Neural crest cell (in vitro differentiated cells): ENCODE data around the gene CUEDC1. TPM values are rescaled to one million over a fixed set of nuclear protein-coding genes. Genes with fewer than 3 reads are reported as not detected.

Experiments
- DNase-seq: peaks from one replicate; pipeline ENCODE4 v3.0.0; 2021; ENCODE audit warnings: low read depth, mixed read lengths, low spot score
- H3K27ac Mint-ChIP-seq: one replicate; pipeline ENCODE4 v1.8.0; 2021; ENCODE audit warnings: mild to moderate bottlenecking, mixed read lengths; ENCODE audit not compliant: unreplicated experiment
- H3K27me3 Mint-ChIP-seq: 2 replicates; pipeline ENCODE4 v1.8.0; 2021; ENCODE audit warnings: low read depth, mild to moderate bottlenecking, mixed read lengths
- H3K36me3 Mint-ChIP-seq: 2 replicates; pipeline ENCODE4 v1.8.0; 2021; ENCODE audit warnings: low read depth, mild to moderate bottlenecking, mixed read lengths
- H3K4me1 Mint-ChIP-seq: 2 replicates; pipeline ENCODE4 v1.8.0; 2021; ENCODE audit warnings: mixed read lengths
- H3K4me3 Mint-ChIP-seq: one replicate; pipeline ENCODE4 v1.8.0; 2021; ENCODE audit warnings: mild to moderate bottlenecking, mixed read lengths
- H3K9me3 Mint-ChIP-seq: 2 replicates; pipeline ENCODE4 v1.8.0; 2021; ENCODE audit warnings: mixed read lengths
- total RNA-seq: library from RNA; stranded (reverse); gene quantifications from 2 replicates; pipeline ENCODE4 v1.2.1, GENCODE V29; 2021
- TF ChIP-seq, protein P1 (sequence below): fragments of 200-600 bp; sonication (generic); conservative IDR thresholded peaks from 2 replicates; pipeline ENCODE4 v1.5.0; 2021; ENCODE audit warnings: antibody characterized with exemption, mild to moderate bottlenecking

The CUEDC1 gene
- total RNA-seq, 1 donor from 2014 or later = 86.9 TPM

DNA sequence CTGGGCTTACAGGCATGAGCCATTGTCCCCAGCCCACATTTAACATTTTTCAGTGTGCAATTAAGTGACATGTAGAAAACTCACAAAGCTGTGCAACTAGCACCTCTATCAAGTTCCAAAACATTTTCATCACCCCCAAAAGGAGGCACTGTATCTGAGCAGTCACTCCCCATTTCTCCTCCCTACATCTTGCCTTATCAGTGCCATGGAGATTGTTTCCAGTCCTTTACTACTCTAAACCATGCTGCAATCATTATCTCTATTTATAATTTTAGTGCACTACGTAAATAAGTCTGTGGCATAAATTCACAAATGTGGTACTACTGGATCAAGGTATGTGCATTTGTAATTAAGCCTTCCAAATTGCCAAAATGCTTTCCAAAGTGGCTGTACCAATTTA, 112.9 kb downstream of the CUEDC1 start:
- TF ChIP-seq, protein P1, sequence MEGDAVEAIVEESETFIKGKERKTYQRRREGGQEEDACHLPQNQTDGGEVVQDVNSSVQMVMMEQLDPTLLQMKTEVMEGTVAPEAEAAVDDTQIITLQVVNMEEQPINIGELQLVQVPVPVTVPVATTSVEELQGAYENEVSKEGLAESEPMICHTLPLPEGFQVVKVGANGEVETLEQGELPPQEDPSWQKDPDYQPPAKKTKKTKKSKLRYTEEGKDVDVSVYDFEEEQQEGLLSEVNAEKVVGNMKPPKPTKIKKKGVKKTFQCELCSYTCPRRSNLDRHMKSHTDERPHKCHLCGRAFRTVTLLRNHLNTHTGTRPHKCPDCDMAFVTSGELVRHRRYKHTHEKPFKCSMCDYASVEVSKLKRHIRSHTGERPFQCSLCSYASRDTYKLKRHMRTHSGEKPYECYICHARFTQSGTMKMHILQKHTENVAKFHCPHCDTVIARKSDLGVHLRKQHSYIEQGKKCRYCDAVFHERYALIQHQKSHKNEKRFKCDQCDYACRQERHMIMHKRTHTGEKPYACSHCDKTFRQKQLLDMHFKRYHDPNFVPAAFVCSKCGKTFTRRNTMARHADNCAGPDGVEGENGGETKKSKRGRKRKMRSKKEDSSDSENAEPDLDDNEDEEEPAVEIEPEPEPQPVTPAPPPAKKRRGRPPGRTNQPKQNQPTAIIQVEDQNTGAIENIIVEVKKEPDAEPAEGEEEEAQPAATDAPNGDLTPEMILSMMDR = no peak
- no peak for DNase-seq
- peaks cover 5% of the 10 kb centered on the region for H3K36me3 Mint-ChIP-seq
- H3K27me3 Mint-ChIP-seq = no peaks in the 10 kb centered on the region
- no peaks in the 10 kb centered on the region for H3K4me1 Mint-ChIP-seq
- no peaks in the 10 kb centered on the region for H3K9me3 Mint-ChIP-seq
- no peak overlapping the region for H3K4me3 Mint-ChIP-seq
- H3K27ac Mint-ChIP-seq = no peak overlapping the region

DNA sequence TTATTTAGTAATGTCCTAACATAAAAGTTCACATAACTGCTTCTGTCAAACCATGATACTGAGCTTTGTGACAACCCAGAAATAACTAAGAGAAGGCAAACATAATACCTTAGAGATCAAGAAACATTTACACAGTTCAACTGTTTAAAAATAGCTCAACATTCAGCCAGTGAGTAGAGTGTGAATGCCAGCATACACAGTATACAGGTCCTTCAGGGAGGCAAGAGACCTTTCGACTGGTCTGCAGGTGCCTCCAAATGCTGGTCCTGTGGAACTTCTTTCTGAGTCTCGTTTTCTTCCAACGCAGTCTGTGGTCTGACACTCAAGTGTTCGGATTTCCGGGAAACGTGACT, 115.7 kb downstream of the CUEDC1 start:
- Mint-ChIP-seq H3K36me3 (peaks cover 6% of the 10 kb centered on the region), H3K27ac (no peak overlapping the region), H3K4me1 (no peaks in the 10 kb centered on the region), H3K4me3 (no peak overlapping the region), H3K9me3 (no peaks in the 10 kb centered on the region), H3K27me3 (no peaks in the 10 kb centered on the region)
- DNase-seq = no peak
- TF ChIP-seq, protein P1 = no peak

DNA sequence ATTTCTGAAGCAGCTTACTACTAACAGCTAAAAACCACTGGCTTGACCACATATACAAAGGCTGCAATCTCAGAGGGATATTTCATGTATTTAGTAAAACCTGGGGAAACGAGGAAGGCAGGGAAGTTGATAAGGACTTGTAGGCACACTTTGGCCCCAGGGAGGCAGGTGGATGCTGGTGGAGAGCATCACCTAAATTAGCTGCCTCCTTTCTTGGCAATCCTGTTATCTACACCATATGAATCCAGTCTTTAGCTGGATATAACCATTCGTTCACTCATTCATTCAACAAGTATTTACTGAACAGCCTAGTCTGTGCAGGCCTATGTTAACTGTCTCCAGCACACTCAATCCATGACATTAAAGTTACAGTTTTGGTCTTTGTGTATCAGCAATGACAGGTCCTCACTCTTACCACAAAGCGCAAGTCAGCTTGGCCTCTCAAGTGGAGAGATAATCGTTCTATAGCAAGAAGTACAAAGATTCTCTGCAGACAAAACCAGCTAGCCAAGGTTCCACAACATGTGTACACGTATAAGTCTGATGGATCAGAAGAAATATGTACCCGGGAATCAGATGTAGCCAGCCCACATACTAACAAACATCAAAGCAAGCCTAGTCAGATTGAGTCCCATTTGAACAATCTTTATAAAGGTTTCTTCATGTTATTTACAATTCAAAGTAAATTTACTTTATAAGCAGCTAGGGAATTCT, 116.2 kb downstream of the CUEDC1 start:
- Mint-ChIP-seq H3K9me3 (no peaks in the 10 kb centered on the region), H3K27me3 (no peaks in the 10 kb centered on the region), H3K4me3 (no peak overlapping the region), H3K36me3 (peaks cover 6% of the 10 kb centered on the region), H3K27ac (no peak overlapping the region), H3K4me1 (peaks cover 4% of the 10 kb centered on the region)
- no peak for DNase-seq
- TF ChIP-seq, protein P1 = no peak

DNA sequence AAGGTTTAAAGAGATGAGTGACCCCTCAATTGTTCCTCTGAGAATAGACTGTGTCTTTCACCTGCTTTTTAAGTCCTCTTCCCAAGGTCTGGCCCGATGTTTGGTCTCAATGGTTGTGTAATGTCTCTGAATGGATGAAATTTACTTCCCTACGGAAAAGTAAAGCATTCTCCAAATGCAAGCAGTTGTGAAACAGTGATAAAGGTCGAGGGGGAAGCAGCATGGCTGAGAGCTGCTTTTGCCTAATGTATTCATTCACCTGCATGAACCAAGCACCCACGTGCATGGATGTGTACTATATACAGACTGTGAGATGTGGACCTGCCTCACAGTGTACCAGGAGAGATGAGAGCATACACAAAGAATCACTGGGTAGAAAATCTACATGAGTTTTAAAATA, 116.8 kb downstream of the CUEDC1 start:
- Mint-ChIP-seq H3K27ac (no peak overlapping the region), H3K36me3 (peaks cover 6% of the 10 kb centered on the region), H3K4me1 (peaks cover 5% of the 10 kb centered on the region), H3K9me3 (no peaks in the 10 kb centered on the region), H3K4me3 (no peak overlapping the region), H3K27me3 (no peaks in the 10 kb centered on the region)
- TF ChIP-seq, protein P1 = no peak
- DNase-seq = no peak

DNA sequence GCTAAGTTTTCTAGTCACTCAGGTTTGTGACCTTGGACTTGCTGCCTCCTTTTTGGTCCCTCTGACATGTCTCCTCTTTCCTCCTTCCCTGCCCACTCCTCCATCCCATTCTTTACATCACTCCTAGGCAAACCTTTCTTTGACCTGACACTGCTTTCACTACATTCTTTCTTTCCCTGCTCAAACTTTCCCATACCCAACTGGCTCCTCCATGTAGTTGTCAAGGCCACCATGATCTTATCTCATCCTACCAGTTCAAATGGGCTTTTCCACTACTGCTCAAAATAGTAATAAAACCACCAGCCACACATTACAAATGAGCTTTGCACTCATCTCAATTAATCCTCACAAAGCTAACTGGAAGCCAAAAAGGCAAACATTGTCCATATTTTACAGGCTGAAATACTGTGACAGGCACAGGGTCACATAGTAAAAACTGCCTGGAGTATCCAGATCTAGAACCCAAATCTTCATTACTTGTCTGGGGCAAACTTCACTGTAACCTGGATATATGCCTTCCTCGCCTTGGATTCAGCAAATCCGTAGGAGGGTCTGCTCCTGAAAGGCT, 119.8 kb downstream of the CUEDC1 start:
- H3K27ac Mint-ChIP-seq = no peak overlapping the region
- H3K27me3 Mint-ChIP-seq = no peaks in the 10 kb centered on the region
- no peak overlapping the region for H3K4me3 Mint-ChIP-seq
- H3K4me1 Mint-ChIP-seq = peaks cover 5% of the 10 kb centered on the region
- peaks cover 4% of the 10 kb centered on the region for H3K36me3 Mint-ChIP-seq
- TF ChIP-seq, protein P1 = no peak
- no peaks in the 10 kb centered on the region for H3K9me3 Mint-ChIP-seq
- DNase-seq = no peak
